HUES6 (cell line): ENCODE data around the gene FNDC3B.

Experiments
- H3K27ac ChIP-seq: 2 replicates; pipeline ENCODE4 v1.7.0; 2013; ENCODE audit warnings: low read depth, mild to moderate bottlenecking, low read length, inconsistent platforms
- H3K27me3 ChIP-seq: 2 replicates; pipeline ENCODE4 v1.6.1; 2013; ENCODE audit warnings: low read length; ENCODE audit not compliant: control insufficient read depth, insufficient read depth
- H3K36me3 ChIP-seq: 2 replicates; pipeline ENCODE4 v1.6.1; 2013; ENCODE audit warnings: low read length; ENCODE audit not compliant: control insufficient read depth, insufficient read depth
- H3K4me1 ChIP-seq: 2 replicates; pipeline ENCODE4 v1.6.1; 2013; ENCODE audit warnings: low read length; ENCODE audit not compliant: control insufficient read depth, insufficient read depth
- H3K4me3 ChIP-seq: 2 replicates; pipeline ENCODE4 v1.5.1; 2013; ENCODE audit warnings: low read depth, low read length
- H3K9ac ChIP-seq: one replicate; pipeline ENCODE4 v1.6.1; 2013; ENCODE audit warnings: mild to moderate bottlenecking, low read length
- H3K9me3 ChIP-seq: 2 replicates; pipeline ENCODE4 v1.6.1; 2013; ENCODE audit warnings: low read depth, low read length; ENCODE audit not compliant: control insufficient read depth, insufficient read depth

The FNDC3B gene

DNA sequence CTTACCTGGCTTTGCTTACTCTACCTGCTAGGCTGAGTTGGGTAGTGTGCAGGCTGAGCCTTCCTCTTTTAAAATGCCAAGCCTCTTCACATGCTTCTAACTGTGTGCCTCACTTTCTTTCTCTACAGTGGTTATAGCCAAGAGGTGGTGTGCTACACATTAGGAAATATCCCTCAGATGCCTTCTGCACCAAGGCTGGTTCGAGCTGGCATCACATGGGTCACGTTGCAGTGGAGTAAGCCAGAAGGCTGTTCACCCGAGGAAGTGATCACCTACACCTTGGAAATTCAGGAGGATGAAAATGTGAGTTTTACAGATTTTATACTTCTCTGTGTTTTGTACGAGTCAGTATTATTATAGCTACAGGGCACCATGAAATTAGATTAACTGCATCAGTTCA is 291.0 kb downstream of the FNDC3B start:
- no peak overlapping the region for H3K27ac ChIP-seq
- peaks cover 62% of the 10 kb centered on the region for H3K36me3 ChIP-seq
- no peak overlapping the region for H3K9ac ChIP-seq
- no peaks in the 10 kb centered on the region for H3K9me3 ChIP-seq
- no peaks in the 10 kb centered on the region for H3K27me3 ChIP-seq
- no peaks in the 10 kb centered on the region for H3K4me1 ChIP-seq
- no peak overlapping the region for H3K4me3 ChIP-seq

- no peaks in the 10 kb centered on the region for H3K27me3 ChIP-seq
- no peak overlapping the region for H3K4me3 ChIP-seq
- H3K9ac ChIP-seq: no peak overlapping the region
- no peaks in the 10 kb centered on the region for H3K4me1 ChIP-seq
- peaks cover 60% of the 10 kb centered on the region for H3K36me3 ChIP-seq
- H3K27ac ChIP-seq: no peak overlapping the region
- no peaks in the 10 kb centered on the region for H3K9me3 ChIP-seq
Observed at GRCh38 chr3:172332256-172333041, 293.1 kb downstream of the FNDC3B start.

- Histone ChIP-seq H3K4me1 (no peaks in the 10 kb centered on the region), H3K36me3 (peaks cover 64% of the 10 kb centered on the region), H3K9ac (no peak overlapping the region), H3K27ac (no peak overlapping the region), H3K27me3 (no peaks in the 10 kb centered on the region), H3K4me3 (no peak overlapping the region), H3K9me3 (no peaks in the 10 kb centered on the region)
Observed at GRCh38 chr3:172333042-172333377, 293.6 kb downstream of the FNDC3B start.

GRCh38 chr3:172333692-172334457 is 294.5 kb downstream of the FNDC3B start:
- no peaks in the 10 kb centered on the region for H3K9me3 ChIP-seq
- H3K27me3 ChIP-seq: no peaks in the 10 kb centered on the region
- H3K9ac ChIP-seq: no peak overlapping the region
- H3K4me3 ChIP-seq: no peak overlapping the region
- no peaks in the 10 kb centered on the region for H3K4me1 ChIP-seq
- H3K36me3 ChIP-seq: peaks cover 60% of the 10 kb centered on the region
- H3K27ac ChIP-seq: no peak overlapping the region

DNA sequence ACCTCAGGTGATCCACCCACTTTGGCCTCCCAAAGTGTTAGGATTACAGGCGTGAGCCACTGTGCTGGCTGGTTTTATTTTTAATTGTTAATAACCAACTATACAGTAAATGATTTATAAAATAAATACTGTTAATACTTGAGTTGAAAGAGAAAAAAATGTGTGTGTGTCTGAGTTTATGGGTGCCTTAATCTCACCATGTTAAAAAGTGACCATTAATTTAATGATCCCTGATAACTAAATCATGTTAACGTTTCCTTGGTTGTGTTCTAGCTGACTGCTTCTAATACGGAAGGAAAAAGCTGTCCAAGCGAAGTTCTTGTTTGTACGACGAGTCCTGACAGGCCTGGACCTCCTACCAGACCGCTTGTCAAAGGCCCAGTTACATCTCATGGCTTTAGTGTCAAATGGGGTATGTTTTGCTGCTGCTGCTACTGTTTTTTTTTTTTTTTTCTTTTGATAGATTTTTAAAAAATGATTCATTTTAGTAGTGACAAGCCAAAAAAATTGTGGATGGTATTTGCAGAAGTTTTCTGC is 295.4 kb downstream of the FNDC3B start:
- peaks cover 54% of the 10 kb centered on the region for H3K36me3 ChIP-seq

GRCh38 chr3:172339892-172340291 is 300.5 kb downstream of the FNDC3B start:
- Histone ChIP-seq H3K36me3 (peaks cover 71% of the 10 kb centered on the region), H3K9ac (no peak overlapping the region), H3K27me3 (no peaks in the 10 kb centered on the region), H3K4me1 (no peaks in the 10 kb centered on the region), H3K9me3 (no peaks in the 10 kb centered on the region), H3K27ac (no peak overlapping the region), H3K4me3 (no peak overlapping the region)

More for the DNA sequence above, 295.4 kb downstream of the FNDC3B start:
- Histone ChIP-seq H3K4me1 (no peaks in the 10 kb centered on the region), H3K27me3 (no peaks in the 10 kb centered on the region), H3K27ac (no peak overlapping the region), H3K4me3 (no peak overlapping the region), H3K9me3 (no peaks in the 10 kb centered on the region), H3K9ac (no peak overlapping the region)

- Histone ChIP-seq H3K27me3 (no peaks in the 10 kb centered on the region), H3K9me3 (no peaks in the 10 kb centered on the region), H3K27ac (no peak overlapping the region), H3K4me3 (no peak overlapping the region), H3K4me1 (no peaks in the 10 kb centered on the region), H3K36me3 (peaks cover 71% of the 10 kb centered on the region), H3K9ac (no peak overlapping the region)
Observed at GRCh38 chr3:172340583-172340982, 301.2 kb downstream of the FNDC3B start.

GRCh38 chr3:172341482-172342059 is 302.2 kb downstream of the FNDC3B start:
- H3K4me1 ChIP-seq: no peaks in the 10 kb centered on the region
- H3K36me3 ChIP-seq: peaks cover 72% of the 10 kb centered on the region
- no peaks in the 10 kb centered on the region for H3K27me3 ChIP-seq
- H3K9me3 ChIP-seq: no peaks in the 10 kb centered on the region
- H3K27ac ChIP-seq: no peak overlapping the region
- H3K4me3 ChIP-seq: no peak overlapping the region
- H3K9ac ChIP-seq: no peak overlapping the region

GRCh38 chr3:172342097-172342659 is 302.8 kb downstream of the FNDC3B start:
- Histone ChIP-seq H3K27me3 (no peaks in the 10 kb centered on the region), H3K27ac (no peak overlapping the region), H3K9ac (no peak overlapping the region), H3K4me3 (no peak overlapping the region), H3K9me3 (no peaks in the 10 kb centered on the region), H3K4me1 (no peaks in the 10 kb centered on the region), H3K36me3 (peaks cover 74% of the 10 kb centered on the region)

GRCh38 chr3:172343117-172343516 is 303.7 kb downstream of the FNDC3B start:
- Histone ChIP-seq H3K4me3 (no peak overlapping the region), H3K36me3 (peaks cover 76% of the 10 kb centered on the region), H3K27me3 (no peaks in the 10 kb centered on the region)

GRCh38 chr3:172343979-172344378 is 304.6 kb downstream of the FNDC3B start:
- Histone ChIP-seq H3K27me3 (no peaks in the 10 kb centered on the region), H3K4me1 (no peaks in the 10 kb centered on the region), H3K9me3 (no peaks in the 10 kb centered on the region), H3K4me3 (no peak overlapping the region), H3K9ac (no peak overlapping the region), H3K27ac (no peak overlapping the region), H3K36me3 (peaks cover 84% of the 10 kb centered on the region)

More at GRCh38 chr3:172343117-172343516, 303.7 kb downstream of the FNDC3B start:
- H3K9me3 ChIP-seq: no peaks in the 10 kb centered on the region
- no peak overlapping the region for H3K27ac ChIP-seq
- no peaks in the 10 kb centered on the region for H3K4me1 ChIP-seq
- H3K9ac ChIP-seq: no peak overlapping the region
